Vagina (tissue), 2 donors: ENCODE measurements around the gene ISOC2.

Experiments used
- CTCF ChIP-seq, 3 experiments: fragments of 450-650 bp in 2 of 3; fragments of 200-600 bp in 1 of 3; sonication (generic) in 1 of 3; IDR thresholded peaks; one replicate each; pipeline ENCODE4 v1.5.1; 2017 to 2019; ENCODE audit warnings: antibody characterized with exemption in 3 of 3, mild to moderate bottlenecking in 2 of 3, moderate library complexity in 2 of 3
- POLR2AphosphoS5 ChIP-seq, 2 donors: sonication (generic); formaldehyde crosslinking; IDR thresholded peaks; one replicate each; pipeline ENCODE4 v1.9.0; 2017; ENCODE audit warnings: antibody characterized with exemption in 2 of 2, mild to moderate bottlenecking in 2 of 2, low read depth in 1 of 2; ENCODE audit not compliant: insufficient read depth in 1 of 2

GRCh38 chr19:55457683-55458457 lies 3.6 kb downstream of the ISOC2 start:
- TF ChIP-seq CTCF (IDR thresholded peaks at IDR 0.05) (no peak), POLR2AphosphoS5 (IDR thresholded peaks at IDR 0.05; ENCODE audit: insufficient read depth in 1 of 2, low read depth in 1 of 2) (no peak)
